HepG2 (cell line): ENCODE results near the gene CTBP1. TPM values are rescaled to one million over a fixed set of nuclear protein-coding genes. Genes with fewer than 3 reads are reported as not detected.

Source experiments
- HOXA7 ChIP-seq: sonication (generic); formaldehyde crosslinking; IDR thresholded peaks from 2 replicates; pipeline ENCODE4 v1.8.1; 2022; ENCODE audit warnings: mild to moderate bottlenecking, missing genetic modification reagents, moderate library complexity
- KMT2A ChIP-seq: sonication (generic); formaldehyde crosslinking; IDR thresholded peaks from 2 replicates; pipeline ENCODE4 v1.4.0; 2020; ENCODE audit warnings: missing genetic modification reagents
- NONO ChIP-seq, 2 experiments: fragments of 450-650 bp in 1 of 2; sonication (generic) in 1 of 2; formaldehyde crosslinking in 1 of 2; IDR thresholded peaks in 1 of 2; conservative IDR thresholded peaks in 1 of 2; 2 replicates each; pipeline versions ENCODE4 v1.6.1 to v1.8.0; 2017 to 2022; ENCODE audit warnings: mild to moderate bottlenecking in 1 of 2, missing genetic modification reagents in 1 of 2, moderate library complexity in 1 of 2
- TOPORS ChIP-seq: sonication (generic); formaldehyde crosslinking; IDR thresholded peaks from 2 replicates; pipeline ENCODE4 v1.8.0; 2023; ENCODE audit warnings: mild to moderate bottlenecking, missing genetic modification reagents
- YY1 ChIP-seq: IDR thresholded peaks from 2 replicates; pipeline ENCODE4 v1.6.1; 2011; ENCODE audit warnings: low read length, low read depth, moderate library complexity, mild to moderate bottlenecking; ENCODE audit not compliant: insufficient read depth, insufficient replicate concordance
- ZNF333 ChIP-seq: sonication (generic); formaldehyde crosslinking; IDR thresholded peaks from 2 replicates; pipeline ENCODE4 v1.4.0; 2020; ENCODE audit warnings: mild to moderate bottlenecking, missing genetic modification reagents, borderline replicate concordance
- ZNF367 ChIP-seq: sonication (generic); formaldehyde crosslinking; IDR thresholded peaks from 2 replicates; pipeline ENCODE4 v1.4.0; 2020; ENCODE audit warnings: missing genetic modification reagents, borderline replicate concordance
- ZNF432 ChIP-seq: sonication (generic); formaldehyde crosslinking; IDR thresholded peaks from 2 replicates; pipeline ENCODE4 v1.5.0; 2020; ENCODE audit warnings: missing genetic modification reagents, mild to moderate bottlenecking, borderline replicate concordance
- polyA plus RNA-seq, 8 experiments: library from polyadenylated mRNA; depleted of rRNA in 3 of 8; stranded (reverse) in 7 of 8; unstranded in 1 of 8; fragments of >200 nt; fragmentation: Illumina TruSeq in 4 of 8; extraction: Trizol in 4 of 8; gene quantifications; 2 replicates each; pipeline versions ENCODE4 v1.2.1 to v1.2.3, GENCODE V29; 2011 to 2016; ENCODE audit warnings: low read depth in 4 of 8, missing spikeins in 1 of 8, mixed read lengths in 1 of 8; ENCODE audit not compliant: insufficient read depth in 1 of 8
- total RNA-seq, 5 experiments: library from RNA; depleted of rRNA; stranded (reverse); fragments of >200 nt; fragmentation: Illumina TruSeq; extraction: Trizol; gene quantifications; 2 replicates each; pipeline ENCODE4 v1.2.3, GENCODE V29; 2016; ENCODE audit warnings: low read depth in 1 of 5
- TF ChIP-seq, protein P1 (sequence below): sonication (generic); formaldehyde crosslinking; IDR thresholded peaks from 2 replicates; pipeline ENCODE4 v1.4.0; 2020; ENCODE audit warnings: missing genetic modification reagents, borderline replicate concordance
- TF ChIP-seq, protein P2 (sequence below): sonication (generic); formaldehyde crosslinking; IDR thresholded peaks from 2 replicates; pipeline ENCODE4 v1.5.1; 2020; ENCODE audit warnings: missing genetic modification reagents, mild to moderate bottlenecking, borderline replicate concordance
- TF ChIP-seq, protein P3 (sequence below): sonication (generic); formaldehyde crosslinking; IDR thresholded peaks from 2 replicates; pipeline ENCODE4 v1.4.0; 2020; ENCODE audit warnings: mild to moderate bottlenecking, missing genetic modification reagents, borderline replicate concordance
- TF ChIP-seq, protein P4 (sequence below): IDR thresholded peaks from 2 replicates; pipeline ENCODE4 v1.6.1; 2016; ENCODE audit warnings: low read depth
- TF ChIP-seq, protein P5 (sequence below): sonication (generic); formaldehyde crosslinking; IDR thresholded peaks from 2 replicates; pipeline ENCODE4 v1.8.0; 2022; ENCODE audit warnings: missing genetic modification reagents, mild to moderate bottlenecking, moderate library complexity, borderline replicate concordance
- TF ChIP-seq, protein P6 (sequence below): sonication (generic); formaldehyde crosslinking; IDR thresholded peaks from 2 replicates; pipeline ENCODE4; 2020; ENCODE audit warnings: missing genetic modification reagents, mild to moderate bottlenecking, borderline replicate concordance

Gene CTBP1
- total and polyA plus RNA-seq, 2 of the 13 experiments (the other 11 are each of a cell fraction or from before 2014, with no cell fraction given): 78.5 to 112 TPM

DNA sequence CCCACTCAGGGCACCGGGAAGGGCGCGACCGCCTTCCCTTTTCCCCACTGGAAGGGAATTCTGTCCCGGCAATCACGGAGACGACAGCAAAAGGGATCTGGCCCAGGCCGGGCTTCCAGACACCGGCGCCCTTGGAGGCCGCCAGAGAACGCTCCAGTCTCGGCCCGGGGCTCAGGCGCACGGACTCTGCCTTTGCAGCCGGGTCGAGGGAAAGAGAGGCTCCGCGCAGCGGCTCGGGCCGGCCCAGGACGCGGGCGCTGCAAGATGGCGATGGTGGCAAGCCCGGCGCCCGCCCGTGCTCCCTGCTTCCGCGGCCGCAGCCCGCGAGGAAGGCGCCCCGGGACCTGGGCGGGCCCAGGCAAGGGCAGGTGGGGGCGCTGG, 1.1 kb downstream of the CTBP1 start (continued):
- TF ChIP-seq, protein P1, sequence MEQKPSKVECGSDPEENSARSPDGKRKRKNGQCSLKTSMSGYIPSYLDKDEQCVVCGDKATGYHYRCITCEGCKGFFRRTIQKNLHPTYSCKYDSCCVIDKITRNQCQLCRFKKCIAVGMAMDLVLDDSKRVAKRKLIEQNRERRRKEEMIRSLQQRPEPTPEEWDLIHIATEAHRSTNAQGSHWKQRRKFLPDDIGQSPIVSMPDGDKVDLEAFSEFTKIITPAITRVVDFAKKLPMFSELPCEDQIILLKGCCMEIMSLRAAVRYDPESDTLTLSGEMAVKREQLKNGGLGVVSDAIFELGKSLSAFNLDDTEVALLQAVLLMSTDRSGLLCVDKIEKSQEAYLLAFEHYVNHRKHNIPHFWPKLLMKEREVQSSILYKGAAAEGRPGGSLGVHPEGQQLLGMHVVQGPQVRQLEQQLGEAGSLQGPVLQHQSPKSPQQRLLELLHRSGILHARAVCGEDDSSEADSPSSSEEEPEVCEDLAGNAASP (CRISPR knock-in tag): no peak
- TF ChIP-seq, protein P2, sequence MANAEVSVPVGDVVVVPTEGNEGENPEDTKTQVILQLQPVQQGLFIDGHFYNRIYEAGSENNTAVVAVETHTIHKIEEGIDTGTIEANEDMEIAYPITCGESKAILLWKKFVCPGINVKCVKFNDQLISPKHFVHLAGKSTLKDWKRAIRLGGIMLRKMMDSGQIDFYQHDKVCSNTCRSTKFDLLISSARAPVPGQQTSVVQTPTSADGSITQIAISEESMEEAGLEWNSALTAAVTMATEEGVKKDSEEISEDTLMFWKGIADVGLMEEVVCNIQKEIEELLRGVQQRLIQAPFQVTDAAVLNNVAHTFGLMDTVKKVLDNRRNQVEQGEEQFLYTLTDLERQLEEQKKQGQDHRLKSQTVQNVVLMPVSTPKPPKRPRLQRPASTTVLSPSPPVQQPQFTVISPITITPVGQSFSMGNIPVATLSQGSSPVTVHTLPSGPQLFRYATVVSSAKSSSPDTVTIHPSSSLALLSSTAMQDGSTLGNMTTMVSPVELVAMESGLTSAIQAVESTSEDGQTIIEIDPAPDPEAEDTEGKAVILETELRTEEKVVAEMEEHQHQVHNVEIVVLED: no peak
- no peak for TF ChIP-seq ZNF333 (CRISPR knock-in tag)
- TF ChIP-seq ZNF367 (CRISPR knock-in tag): no peak; the same call in 1 of the 2 replicates
- no peak for TF ChIP-seq TOPORS (CRISPR knock-in tag)
- no peak for TF ChIP-seq HOXA7 (CRISPR knock-in tag)
- no peak for TF ChIP-seq ZNF432 (CRISPR knock-in tag)
- no peak for TF ChIP-seq NONO (IDR thresholded peaks at IDR 0.05)
- no peak for TF ChIP-seq NONO (CRISPR knock-in tag; conservative IDR thresholded peaks at IDR 0.05)
- TF ChIP-seq, protein P3, sequence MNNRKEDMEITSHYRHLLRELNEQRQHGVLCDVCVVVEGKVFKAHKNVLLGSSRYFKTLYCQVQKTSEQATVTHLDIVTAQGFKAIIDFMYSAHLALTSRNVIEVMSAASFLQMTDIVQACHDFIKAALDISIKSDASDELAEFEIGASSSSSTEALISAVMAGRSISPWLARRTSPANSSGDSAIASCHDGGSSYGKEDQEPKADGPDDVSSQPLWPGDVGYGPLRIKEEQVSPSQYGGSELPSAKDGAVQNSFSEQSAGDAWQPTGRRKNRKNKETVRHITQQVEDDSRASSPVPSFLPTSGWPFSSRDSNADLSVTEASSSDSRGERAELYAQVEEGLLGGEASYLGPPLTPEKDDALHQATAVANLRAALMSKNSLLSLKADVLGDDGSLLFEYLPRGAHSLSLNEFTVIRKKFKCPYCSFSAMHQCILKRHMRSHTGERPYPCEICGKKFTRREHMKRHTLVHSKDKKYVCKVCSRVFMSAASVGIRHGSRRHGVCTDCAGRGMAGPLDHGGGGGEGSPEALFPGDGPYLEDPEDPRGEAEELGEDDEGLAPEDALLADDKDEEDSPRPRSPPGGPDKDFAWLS (CRISPR knock-in tag): no peak
- TF ChIP-seq, protein P4, sequence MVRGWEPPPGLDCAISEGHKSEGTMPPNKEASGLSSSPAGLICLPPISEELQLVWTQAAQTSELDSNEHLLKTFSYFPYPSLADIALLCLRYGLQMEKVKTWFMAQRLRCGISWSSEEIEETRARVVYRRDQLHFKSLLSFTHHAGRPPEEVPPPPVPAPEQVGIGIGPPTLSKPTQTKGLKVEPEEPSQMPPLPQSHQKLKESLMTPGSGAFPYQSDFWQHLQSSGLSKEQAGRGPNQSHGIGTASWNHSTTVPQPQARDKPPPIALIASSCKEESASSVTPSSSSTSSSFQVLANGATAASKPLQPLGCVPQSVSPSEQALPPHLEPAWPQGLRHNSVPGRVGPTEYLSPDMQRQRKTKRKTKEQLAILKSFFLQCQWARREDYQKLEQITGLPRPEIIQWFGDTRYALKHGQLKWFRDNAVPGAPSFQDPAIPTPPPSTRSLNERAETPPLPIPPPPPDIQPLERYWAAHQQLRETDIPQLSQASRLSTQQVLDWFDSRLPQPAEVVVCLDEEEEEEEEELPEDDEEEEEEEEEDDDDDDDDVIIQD (CRISPR knock-in tag): no peak
- TF ChIP-seq, protein P5, sequence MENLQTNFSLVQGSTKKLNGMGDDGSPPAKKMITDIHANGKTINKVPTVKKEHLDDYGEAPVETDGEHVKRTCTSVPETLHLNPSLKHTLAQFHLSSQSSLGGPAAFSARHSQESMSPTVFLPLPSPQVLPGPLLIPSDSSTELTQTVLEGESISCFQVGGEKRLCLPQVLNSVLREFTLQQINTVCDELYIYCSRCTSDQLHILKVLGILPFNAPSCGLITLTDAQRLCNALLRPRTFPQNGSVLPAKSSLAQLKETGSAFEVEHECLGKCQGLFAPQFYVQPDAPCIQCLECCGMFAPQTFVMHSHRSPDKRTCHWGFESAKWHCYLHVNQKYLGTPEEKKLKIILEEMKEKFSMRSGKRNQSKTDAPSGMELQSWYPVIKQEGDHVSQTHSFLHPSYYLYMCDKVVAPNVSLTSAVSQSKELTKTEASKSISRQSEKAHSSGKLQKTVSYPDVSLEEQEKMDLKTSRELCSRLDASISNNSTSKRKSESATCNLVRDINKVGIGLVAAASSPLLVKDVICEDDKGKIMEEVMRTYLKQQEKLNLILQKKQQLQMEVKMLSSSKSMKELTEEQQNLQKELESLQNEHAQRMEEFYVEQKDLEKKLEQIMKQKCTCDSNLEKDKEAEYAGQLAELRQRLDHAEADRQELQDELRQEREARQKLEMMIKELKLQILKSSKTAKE: no peak
- TF ChIP-seq YY1: peak; percentile 84
- TF ChIP-seq, protein P6, sequence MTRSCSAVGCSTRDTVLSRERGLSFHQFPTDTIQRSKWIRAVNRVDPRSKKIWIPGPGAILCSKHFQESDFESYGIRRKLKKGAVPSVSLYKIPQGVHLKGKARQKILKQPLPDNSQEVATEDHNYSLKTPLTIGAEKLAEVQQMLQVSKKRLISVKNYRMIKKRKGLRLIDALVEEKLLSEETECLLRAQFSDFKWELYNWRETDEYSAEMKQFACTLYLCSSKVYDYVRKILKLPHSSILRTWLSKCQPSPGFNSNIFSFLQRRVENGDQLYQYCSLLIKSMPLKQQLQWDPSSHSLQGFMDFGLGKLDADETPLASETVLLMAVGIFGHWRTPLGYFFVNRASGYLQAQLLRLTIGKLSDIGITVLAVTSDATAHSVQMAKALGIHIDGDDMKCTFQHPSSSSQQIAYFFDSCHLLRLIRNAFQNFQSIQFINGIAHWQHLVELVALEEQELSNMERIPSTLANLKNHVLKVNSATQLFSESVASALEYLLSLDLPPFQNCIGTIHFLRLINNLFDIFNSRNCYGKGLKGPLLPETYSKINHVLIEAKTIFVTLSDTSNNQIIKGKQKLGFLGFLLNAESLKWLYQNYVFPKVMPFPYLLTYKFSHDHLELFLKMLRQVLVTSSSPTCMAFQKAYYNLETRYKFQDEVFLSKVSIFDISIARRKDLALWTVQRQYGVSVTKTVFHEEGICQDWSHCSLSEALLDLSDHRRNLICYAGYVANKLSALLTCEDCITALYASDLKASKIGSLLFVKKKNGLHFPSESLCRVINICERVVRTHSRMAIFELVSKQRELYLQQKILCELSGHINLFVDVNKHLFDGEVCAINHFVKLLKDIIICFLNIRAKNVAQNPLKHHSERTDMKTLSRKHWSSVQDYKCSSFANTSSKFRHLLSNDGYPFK: no peak
- no peak for TF ChIP-seq KMT2A
